ENCODE results near the gene CNFN.
"Not testable (repeated sequence)": the region's sequence is repeated elsewhere in the genome, so short reads cannot be mapped to it uniquely, and the experiment has no call there.

CNFN gene

GRCh38 chr19:42348211-42348610, 41.9 kb downstream of the CNFN start:
- no peak for DNase-seq

GRCh38 chr19:42345191-42345812, 44.8 kb downstream of the CNFN start:
- DNase-seq, result no peak

- no peak for DNase-seq
These were observed 45.7 kb downstream of the CNFN start for GRCh38 chr19:42344336-42344893.

- no peak for DNase-seq
These were observed 46.6 kb downstream of the CNFN start for GRCh38 chr19:42343344-42344110.

- not testable (repeated sequence) for DNase-seq
These were observed 50.2 kb downstream of the CNFN start for GRCh38 chr19:42339922-42340321.

- DNase-seq, result not testable (repeated sequence)
These were observed 50.8 kb downstream of the CNFN start for GRCh38 chr19:42339126-42339860.

All from activated effector memory CD4-positive, alpha-beta T cell treated with Interleukin-2 at 50 U/mL for 16 hours (primary cell).